ENCODE measurements around the gene TAS2R50.

Gene TAS2R50

DNA sequence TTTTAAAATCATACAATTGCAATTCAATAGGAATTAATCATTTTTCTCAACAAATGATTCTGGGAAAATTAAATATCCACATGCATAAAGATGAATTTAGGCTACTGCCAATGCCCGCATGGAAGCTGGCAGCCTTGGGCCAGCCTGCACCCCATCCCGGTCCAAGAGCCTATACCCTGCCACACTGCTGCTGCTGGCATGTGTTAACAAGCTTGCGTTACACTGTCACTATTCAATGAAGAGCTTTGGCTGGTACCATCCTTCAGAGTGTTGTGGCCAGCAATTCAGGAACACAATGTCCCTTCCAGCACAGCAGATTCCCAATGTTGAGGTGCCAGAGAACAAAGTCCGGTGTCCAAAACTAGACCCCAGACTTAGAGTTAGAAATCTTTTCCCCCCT lies 34.1 kb downstream of the TAS2R50 start:
- DNase-seq (ENCODE audit: low spot score), result no peak

DNA sequence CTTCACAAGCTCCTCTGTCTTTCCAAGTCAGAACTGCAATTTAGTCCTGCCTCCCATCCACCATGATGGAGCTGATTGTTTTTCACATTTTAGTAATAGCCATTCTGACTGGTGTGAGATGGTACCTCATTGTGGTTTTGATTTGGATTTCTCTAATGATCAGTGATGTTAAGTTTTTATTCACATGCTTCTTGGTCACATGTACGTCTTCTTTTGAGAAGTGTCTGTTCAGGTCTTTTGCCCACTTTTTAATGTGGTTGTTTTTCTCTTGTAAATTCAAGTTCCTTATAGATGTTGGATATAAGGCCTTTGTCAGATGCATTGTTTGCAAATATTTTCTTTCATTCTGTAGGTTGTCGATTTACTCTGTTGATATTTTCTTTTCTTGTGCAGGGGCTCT lies 43.5 kb downstream of the TAS2R50 start:
- no peak for DNase-seq (ENCODE audit: low spot score)

DNA sequence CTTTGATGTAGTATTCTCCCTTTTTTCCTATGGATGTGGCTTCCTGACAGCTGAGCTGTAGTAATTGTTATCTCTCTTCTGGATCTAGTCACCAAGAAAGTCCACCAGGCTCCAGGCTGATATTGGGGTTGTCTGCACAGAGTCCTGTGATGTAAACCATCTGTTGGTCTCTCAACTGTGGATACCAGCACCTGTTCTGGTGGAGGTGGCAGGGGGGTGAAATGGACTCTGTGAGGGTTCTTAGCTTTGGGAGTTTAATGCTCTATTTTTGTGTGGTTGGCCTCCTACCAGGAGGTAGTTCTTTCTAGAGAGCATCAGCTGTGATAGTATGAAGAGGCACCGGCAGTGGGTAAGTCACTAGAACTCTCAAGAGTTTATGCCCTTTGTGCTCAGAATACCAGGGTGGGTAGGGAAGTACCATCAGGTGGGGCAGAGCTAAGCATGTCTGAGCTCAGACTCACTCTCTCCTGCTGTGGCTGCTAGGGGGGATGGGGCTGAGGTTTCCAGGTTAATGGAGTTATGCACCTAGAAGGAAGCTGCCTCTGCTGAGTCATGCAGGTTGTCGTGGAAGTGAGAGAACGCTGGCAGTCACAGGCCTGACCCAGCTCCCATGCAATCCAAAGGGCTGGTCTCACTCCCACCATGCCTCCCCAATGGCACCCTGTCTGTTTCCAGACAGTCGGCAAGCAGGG lies 44.6 kb downstream of the TAS2R50 start:
- peak; percentile 91 for DNase-seq (ENCODE audit: low spot score)

- DNase-seq (ENCODE audit: low spot score), result no peak
Observed at GRCh38 chr12:10941369-10941768, 45.3 kb downstream of the TAS2R50 start.

- no peak for DNase-seq (ENCODE audit: low spot score)
Observed at GRCh38 chr12:10940389-10940788, 46.3 kb downstream of the TAS2R50 start.

- no peak for DNase-seq (ENCODE audit: low spot score)
Observed at GRCh38 chr12:10939163-10939562, 47.5 kb downstream of the TAS2R50 start, which contains the start of gene TAS2R14. Gene TAS2R14, minus strand, starts transcription at chr12:10939263. Its CDS starts 56 bp downstream, at chr12:10939207.

DNA sequence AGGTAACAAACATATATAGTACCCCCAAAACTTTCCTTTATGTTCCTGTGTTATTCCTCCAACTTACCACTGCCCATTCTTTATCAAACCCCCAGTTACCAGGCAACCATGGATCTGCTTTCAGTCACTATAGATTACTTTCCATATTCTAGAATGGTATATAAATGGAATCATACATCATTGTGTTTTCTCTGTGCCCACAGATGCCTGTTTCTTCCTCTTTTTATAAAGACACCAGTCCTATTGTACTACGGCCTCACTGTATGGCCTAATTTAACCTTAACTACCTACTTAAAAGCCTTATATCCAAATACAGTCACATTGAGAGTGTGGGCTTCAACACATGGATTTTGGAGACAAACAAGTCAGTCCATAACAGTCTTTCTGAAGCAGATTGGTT lies 50.2 kb downstream of the TAS2R50 start:
- DNase-seq (ENCODE audit: low spot score), result no peak
